T-cell (primary cell): ENCODE measurements around the gene EID1. TPM values are rescaled to one million over a fixed set of nuclear protein-coding genes. Genes with fewer than 3 reads are reported as not detected.
"Not testable (repeated sequence)": the region's sequence is repeated elsewhere in the genome, so short reads cannot be mapped to it uniquely, and the experiment has no call there.

ENCODE experiments used
- ATAC-seq, 4 experiments: fragments of 200-7000 bp in 3 of 4; fragments of 150-1000 bp in 1 of 4; cut with Tn5 transposase; replicated peaks in 1 of 4; 1 replicate in 3 of 4; 2 replicates in 1 of 4; pipeline ENCODE4 v1.10.0; 2021; ENCODE audit warnings: moderate library complexity in 3 of 4, mild to moderate bottlenecking in 2 of 4, moderate number of reproducible peaks in 1 of 4
- CTCF ChIA-PET, 2 donors: fragments of 300-600 bp; sonication (Branson Sonifier 250); formaldehyde crosslinking; loops; one replicate each; lab custom pipeline; 2022; ENCODE audit warnings: antibody characterized with exemption in 2 of 2; lab: Charles Lee
- POLR2A ChIA-PET, 2 donors: fragments of 300-600 bp; sonication (Branson Sonifier 250); formaldehyde crosslinking; loops; one replicate each; lab custom pipeline; 2022; ENCODE audit warnings: antibody characterized with exemption in 2 of 2; lab: Charles Lee
- DNase-seq, 35 experiments: peaks; one replicate each; pipeline versions ENCODE4 v3.0.0 to v3.0.0-alpha.2; 2013 to 2023
- H3K27ac ChIP-seq: one replicate; pipeline ENCODE4 v1.5.1; 2013; ENCODE audit warnings: low read length
- H3K27me3 ChIP-seq, 2 experiments: replicated peaks in 1 of 2; 1 replicate in 1 of 2; 2 replicates in 1 of 2; pipeline versions ENCODE4 v1.6.1 to v1.7.0; 2013; ENCODE audit warnings: low read length in 1 of 2, mixed read lengths in 1 of 2; ENCODE audit not compliant: control insufficient read depth in 2 of 2, insufficient read depth in 2 of 2; ENCODE audit errors: extremely low read depth in 1 of 2
- H3K36me3 ChIP-seq, 2 donors: 1 replicate in 1 of 2; 2 replicates in 1 of 2; pipeline versions ENCODE4 v1.6.1 to v1.7.0; 2013; ENCODE audit warnings: low read length in 1 of 2; ENCODE audit not compliant: control insufficient read depth in 2 of 2, insufficient read depth in 1 of 2; ENCODE audit errors: extremely low read depth in 1 of 2
- H3K4me1 ChIP-seq, 2 experiments: 1 replicate in 1 of 2; 2 replicates in 1 of 2; pipeline versions ENCODE4 v1.6.1 to v1.7.0; 2013; ENCODE audit warnings: low read length in 2 of 2, mixed read lengths in 1 of 2; ENCODE audit not compliant: insufficient read depth in 2 of 2, control insufficient read depth in 1 of 2; ENCODE audit errors: extremely low read depth in 1 of 2
- H3K4me3 ChIP-seq, 2 donors: 1 replicate in 1 of 2; 2 replicates in 1 of 2; pipeline versions ENCODE4 v1.5.1 to v1.7.0; 2013; ENCODE audit warnings: mild to moderate bottlenecking in 2 of 2, low read length in 1 of 2, moderate library complexity in 1 of 2; ENCODE audit not compliant: control insufficient read depth in 1 of 2; ENCODE audit errors: extremely low read depth in 1 of 2
- H3K9me3 ChIP-seq: 2 replicates; pipeline ENCODE4 v1.7.0; 2013
- H3K27ac Mint-ChIP-seq, 2 donors: one replicate each; pipeline ENCODE4 v1.8.0; 2020 to 2021; ENCODE audit warnings: mild to moderate bottlenecking in 2 of 2, mixed read lengths in 2 of 2
- H3K27me3 Mint-ChIP-seq, 2 donors: one replicate each; pipeline ENCODE4 v1.8.0; 2021 to 2022; ENCODE audit warnings: mixed read lengths in 2 of 2
- H3K36me3 Mint-ChIP-seq: one replicate; pipeline ENCODE4 v1.8.0; 2021; ENCODE audit warnings: mixed read lengths
- H3K4me1 Mint-ChIP-seq, 3 donors: one replicate each; pipeline ENCODE4 v1.8.0; 2020 to 2022; ENCODE audit warnings: mixed read lengths in 3 of 3, mild to moderate bottlenecking in 1 of 3
- H3K4me3 Mint-ChIP-seq, 3 donors: one replicate each; pipeline ENCODE4 v1.8.0; 2020 to 2022; ENCODE audit warnings: mild to moderate bottlenecking in 3 of 3, mixed read lengths in 3 of 3, moderate library complexity in 3 of 3
- H3K9me3 Mint-ChIP-seq, 3 donors: one replicate each; pipeline ENCODE4 v1.8.0; 2020 to 2022; ENCODE audit warnings: mixed read lengths in 3 of 3
- WGBS: methylation state at CpG from one replicate; pipeline ENCODE4 v1.1.5; 2013; ENCODE audit warnings: missing lambda C conversion rate; ENCODE audit not compliant: insufficient coverage; 5-methylcytosine and 5-hydroxymethylcytosine counted together
- total RNA-seq, 35 experiments: library from RNA in 6 of 35; stranded (reverse) in 6 of 35; fragments of 120-200 nt in 1 of 35; gene quantifications; one replicate each; pipeline versions ENCODE4 v1.2.1 to v1.2.4 and lab custom pipeline; 2013 to 2026

The EID1 gene
- total RNA-seq, 5 donors from 2014 or later (not counting 1 experiment from before 2014, with no cell fraction given) = 43.4 to 82.0 (median 74.4) TPM

GRCh38 chr15:48842501-48842900, 35.4 kb upstream of the EID1 start:
- CTCF ChIA-PET = no interaction called here
- ATAC-seq (no peak), DNase-seq (no peak)
- H3K27me3 Mint-ChIP-seq = peaks cover 2 to 4% of the 10 kb centered on the region in 2 donors
- no peaks in the 10 kb centered on the region for H3K27me3 ChIP-seq
- no peak overlapping the region for H3K4me3 Mint-ChIP-seq
- no peaks in the 10 kb centered on the region for H3K9me3 ChIP-seq
- no peak overlapping the region for H3K27ac ChIP-seq
- WGBS = 82% methylated on average over 4 of the region's 6 CpGs
- no peaks in the 10 kb centered on the region for H3K36me3 Mint-ChIP-seq
- POLR2A ChIA-PET = no interaction called here
- H3K9me3 Mint-ChIP-seq = peaks cover 0 to 5% (median 0%) of the 10 kb centered on the region in 3 donors
- H3K4me3 ChIP-seq = no peak overlapping the region
- H3K4me1 Mint-ChIP-seq = no peaks in the 10 kb centered on the region
- H3K36me3 ChIP-seq = no peaks in the 10 kb centered on the region
- H3K4me1 ChIP-seq = no peaks in the 10 kb centered on the region
- no peak overlapping the region for H3K27ac Mint-ChIP-seq

- Mint-ChIP-seq H3K4me3 (no peak overlapping the region), H3K27ac (no peak overlapping the region), H3K27me3 (peaks cover 7 to 8% of the 10 kb centered on the region in 2 donors), H3K4me1 (no peaks in the 10 kb centered on the region), H3K9me3 (peaks cover 0 to 5% (median 0%) of the 10 kb centered on the region in 3 donors), H3K36me3 (no peaks in the 10 kb centered on the region)
- no CpG with 5 or more reads among the region's 1 CpG for WGBS
- H3K9me3 ChIP-seq = no peaks in the 10 kb centered on the region
- H3K4me1 ChIP-seq = no peaks in the 10 kb centered on the region
- H3K36me3 ChIP-seq = no peaks in the 10 kb centered on the region
- H3K27me3 ChIP-seq = no peaks in the 10 kb centered on the region
- CTCF ChIA-PET = no interaction called here
- H3K4me3 ChIP-seq = no peak overlapping the region
- no peak overlapping the region for H3K27ac ChIP-seq
- ATAC-seq (no peak), DNase-seq (no peak)
- POLR2A ChIA-PET = no interaction called here
Measured at GRCh38 chr15:48845123-48845522, 32.8 kb upstream of the EID1 start.

- WGBS = no CpG with 5 or more reads among the region's 2 CpGs
- H3K4me1 Mint-ChIP-seq = no peaks in the 10 kb centered on the region
Measured at GRCh38 chr15:48850648-48851047, 27.3 kb upstream of the EID1 start.

GRCh38 chr15:48851956-48852355, 26.0 kb upstream of the EID1 start:
- no peak overlapping the region for H3K4me3 ChIP-seq
- H3K9me3 Mint-ChIP-seq = peaks cover 0 to 3% (median 0%) of the 10 kb centered on the region in 3 donors
- no peaks in the 10 kb centered on the region for H3K4me1 Mint-ChIP-seq
- H3K4me3 Mint-ChIP-seq = no peak overlapping the region
- H3K9me3 ChIP-seq = no peaks in the 10 kb centered on the region
- H3K27ac ChIP-seq = no peak overlapping the region
- H3K36me3 Mint-ChIP-seq = no peaks in the 10 kb centered on the region
- CTCF ChIA-PET = no interaction called here
- no peaks in the 10 kb centered on the region for H3K27me3 ChIP-seq
- POLR2A ChIA-PET = no interaction called here
- H3K36me3 ChIP-seq = no peaks in the 10 kb centered on the region
- no peak overlapping the region for H3K27ac Mint-ChIP-seq
- peaks cover 14 to 16% of the 10 kb centered on the region in 2 donors for H3K27me3 Mint-ChIP-seq
- no peak for DNase-seq
- no peaks in the 10 kb centered on the region for H3K4me1 ChIP-seq
- no peak for ATAC-seq

More at GRCh38 chr15:48850648-48851047, 27.3 kb upstream of the EID1 start:
- H3K27ac Mint-ChIP-seq = no peak overlapping the region
- no peak for ATAC-seq
- H3K4me3 ChIP-seq = no peak overlapping the region
- POLR2A ChIA-PET = no interaction called here
- H3K27me3 Mint-ChIP-seq = peaks cover 14 to 17% of the 10 kb centered on the region in 2 donors
- no peak for DNase-seq
- no peaks in the 10 kb centered on the region for H3K36me3 ChIP-seq
- no peak overlapping the region for H3K4me3 Mint-ChIP-seq
- H3K9me3 ChIP-seq = no peaks in the 10 kb centered on the region
- CTCF ChIA-PET = no interaction called here
- no peaks in the 10 kb centered on the region for H3K27me3 ChIP-seq
- no peaks in the 10 kb centered on the region for H3K36me3 Mint-ChIP-seq
- H3K4me1 ChIP-seq = no peaks in the 10 kb centered on the region
- no peak overlapping the region for H3K27ac ChIP-seq
- peaks cover 0 to 3% (median 0%) of the 10 kb centered on the region in 3 donors for H3K9me3 Mint-ChIP-seq

GRCh38 chr15:48854434-48854833, 23.5 kb upstream of the EID1 start:
- POLR2A ChIA-PET, CTCF ChIA-PET, H3K4me3 ChIP-seq, ATAC-seq, H3K4me3 Mint-ChIP-seq, H3K36me3 ChIP-seq, H3K36me3 Mint-ChIP-seq, H3K27ac Mint-ChIP-seq, H3K4me1 ChIP-seq, H3K27me3 ChIP-seq, H3K9me3 Mint-ChIP-seq, H3K27ac ChIP-seq, H3K4me1 Mint-ChIP-seq, DNase-seq, H3K9me3 ChIP-seq: not testable (repeated sequence)
- no CpG with 5 or more reads among the region's 3 CpGs for WGBS
- H3K27me3 Mint-ChIP-seq = peaks cover 8 to 14% of the 10 kb centered on the region in 2 donors

- Histone ChIP-seq H3K27me3 (no peaks in the 10 kb centered on the region), H3K27ac (no peak overlapping the region), H3K9me3 (no peaks in the 10 kb centered on the region), H3K4me1 (no peaks in the 10 kb centered on the region), H3K36me3 (no peaks in the 10 kb centered on the region), H3K4me3 (no peak overlapping the region)
- ATAC-seq (no peak), DNase-seq (no peak)
- 80% methylated on average over 1 of the region's 6 CpGs for WGBS
- H3K27ac Mint-ChIP-seq = no peak overlapping the region
- peaks cover 11 to 14% of the 10 kb centered on the region in 2 donors for H3K27me3 Mint-ChIP-seq
- no peaks in the 10 kb centered on the region for H3K4me1 Mint-ChIP-seq
- no peak overlapping the region for H3K4me3 Mint-ChIP-seq
- POLR2A ChIA-PET = no interaction called here
- CTCF ChIA-PET = interaction anchor here (0.7 to 1.2 kb wide), 2 partner anchors 121 to 290 kb away, joined by 3 to 6 read pairs; no protein-coding TSS in a partner anchor
- H3K36me3 Mint-ChIP-seq = no peaks in the 10 kb centered on the region
- peaks cover 0 to 3% (median 0%) of the 10 kb centered on the region in 3 donors for H3K9me3 Mint-ChIP-seq
Measured at GRCh38 chr15:48855501-48856440, 22.2 kb upstream of the EID1 start.
